Mesenchymal stem cell (in vitro differentiated cells and primary cell): ENCODE results near the gene CIAO2A.
"Not testable (repeated sequence)": the region's sequence is repeated elsewhere in the genome, so short reads cannot be mapped to it uniquely, and the experiment has no call there.

Source experiments
- DNase-seq: peaks from one replicate; pipeline ENCODE4 v3.0.0-alpha.2; 2013
- H2AFZ ChIP-seq: one replicate; pipeline ENCODE4 v1.6.1; 2013; ENCODE audit warnings: low read depth, mild to moderate bottlenecking, control low read depth, inconsistent platforms, low read length, moderate library complexity
- H2AK5ac ChIP-seq: 2 replicates; pipeline ENCODE4 v1.6.1; 2013; ENCODE audit warnings: low read length, moderate library complexity, mild to moderate bottlenecking, inconsistent platforms; ENCODE audit not compliant: severe bottlenecking
- H2BK120ac ChIP-seq: one replicate; pipeline ENCODE4 v1.6.1; 2013; ENCODE audit warnings: low read depth, mild to moderate bottlenecking, inconsistent platforms, low read length, moderate library complexity
- H2BK12ac ChIP-seq, 2 experiments: one replicate each; pipeline ENCODE4 v1.6.1; 2013; ENCODE audit warnings: inconsistent platforms in 2 of 2, low read length in 2 of 2, mild to moderate bottlenecking in 2 of 2, moderate library complexity in 2 of 2, control low read depth in 1 of 2
- H2BK15ac ChIP-seq: one replicate; pipeline ENCODE4 v1.6.1; 2013; ENCODE audit warnings: mild to moderate bottlenecking, low read depth, inconsistent platforms; ENCODE audit not compliant: poor library complexity, severe bottlenecking
- H2BK5ac ChIP-seq: 2 replicates; pipeline ENCODE4 v1.6.1; 2013; ENCODE audit warnings: low read depth, mild to moderate bottlenecking, low read length, control low read depth, inconsistent platforms; ENCODE audit not compliant: poor library complexity, severe bottlenecking
- H3K14ac ChIP-seq, 2 experiments: one replicate each; pipeline ENCODE4 v1.6.1; 2013; ENCODE audit warnings: inconsistent platforms in 2 of 2, low read length in 2 of 2, control low read depth in 1 of 2, mild to moderate bottlenecking in 1 of 2, moderate library complexity in 1 of 2
- H3K18ac ChIP-seq, 2 experiments: one replicate each; pipeline ENCODE4 v1.6.1; 2013; ENCODE audit warnings: inconsistent platforms in 2 of 2, low read length in 2 of 2, control low read depth in 1 of 2, low read depth in 1 of 2, mild to moderate bottlenecking in 1 of 2
- H3K23ac ChIP-seq, 2 experiments: one replicate each; pipeline ENCODE4 v1.6.1; 2013; ENCODE audit warnings: inconsistent platforms in 2 of 2, low read length in 2 of 2, mild to moderate bottlenecking in 2 of 2, moderate library complexity in 2 of 2, control low read depth in 1 of 2
- H3K27ac ChIP-seq: 2 replicates; pipeline ENCODE4 v1.5.1; 2013; ENCODE audit warnings: mild to moderate bottlenecking, moderate library complexity, low read length, control low read depth, inconsistent platforms; ENCODE audit not compliant: poor library complexity, severe bottlenecking
- H3K27me3 ChIP-seq, 2 experiments: 2 replicates each; pipeline versions ENCODE4 v1.6.1 to v1.7.0; 2013; ENCODE audit warnings: low read length in 2 of 2, mild to moderate bottlenecking in 2 of 2, moderate library complexity in 2 of 2, control low read depth in 1 of 2, inconsistent platforms in 1 of 2; ENCODE audit not compliant: control insufficient read depth in 1 of 2, insufficient read depth in 1 of 2
- H3K36me3 ChIP-seq, 2 experiments: 2 replicates each; pipeline versions ENCODE4 v1.6.1 to v1.7.0; 2013; ENCODE audit warnings: low read length in 2 of 2, control low read depth in 1 of 2, inconsistent platforms in 1 of 2, low read depth in 1 of 2, mild to moderate bottlenecking in 1 of 2; ENCODE audit not compliant: insufficient read depth in 2 of 2, control insufficient read depth in 1 of 2
- H3K4ac ChIP-seq, 2 experiments: one replicate each; pipeline ENCODE4 v1.6.1; 2013; ENCODE audit warnings: inconsistent platforms in 2 of 2, low read length in 2 of 2, mild to moderate bottlenecking in 2 of 2, moderate library complexity in 2 of 2, control low read depth in 1 of 2, low read depth in 1 of 2
- H3K4me1 ChIP-seq: 2 replicates; pipeline ENCODE4 v1.6.1; 2013; ENCODE audit warnings: low read depth, low read length, control low read depth; ENCODE audit not compliant: control insufficient read depth, insufficient read depth
- H3K4me2 ChIP-seq: 2 replicates; pipeline ENCODE4 v1.6.1; 2013; ENCODE audit warnings: low read length, mild to moderate bottlenecking, inconsistent platforms; ENCODE audit not compliant: poor library complexity, severe bottlenecking
- H3K4me3 ChIP-seq, 2 experiments: 2 replicates each; pipeline versions ENCODE4 v1.5.1 to v1.7.0; 2013; ENCODE audit warnings: low read length in 2 of 2, mild to moderate bottlenecking in 2 of 2, control low read depth in 1 of 2, low read depth in 1 of 2; ENCODE audit not compliant: insufficient read depth in 1 of 2
- H3K79me1 ChIP-seq: replicated peaks from 2 replicates; pipeline ENCODE4 v1.6.1; 2013; ENCODE audit warnings: mild to moderate bottlenecking, control low read depth, low read length, inconsistent platforms; ENCODE audit not compliant: poor library complexity, severe bottlenecking
- H3K9ac ChIP-seq: 2 replicates; pipeline ENCODE4 v1.7.0; 2013; ENCODE audit warnings: mild to moderate bottlenecking, low read length, moderate library complexity
- H3K9me3 ChIP-seq: 2 replicates; pipeline ENCODE4 v1.7.0; 2013; ENCODE audit warnings: mild to moderate bottlenecking, low read length; ENCODE audit not compliant: control insufficient read depth
- H4K8ac ChIP-seq: one replicate; pipeline ENCODE4 v1.6.1; 2013; ENCODE audit warnings: inconsistent platforms, mild to moderate bottlenecking, low read length, moderate library complexity
- H4K91ac ChIP-seq: one replicate; pipeline ENCODE4 v1.6.1; 2013; ENCODE audit warnings: mild to moderate bottlenecking, low read length, inconsistent platforms
- WGBS: methylation state at CpG from one replicate; pipeline ENCODE4 v1.1.7; 2013; ENCODE audit warnings: mixed read lengths; 5-methylcytosine and 5-hydroxymethylcytosine counted together

The CIAO2A gene

GRCh38 chr15:64082757-64083156, 10.9 kb downstream of the CIAO2A start:
- H3K27me3 ChIP-seq = no peaks in the 10 kb centered on the region
- H3K27ac ChIP-seq = no peak overlapping the region
- no peak overlapping the region for H3K14ac ChIP-seq
- no peak overlapping the region for H3K4me2 ChIP-seq
- no peak overlapping the region for H2BK120ac ChIP-seq
- H3K79me1 ChIP-seq = peaks cover 20% of the 10 kb centered on the region
- WGBS = 91% methylated on average over 1 of the region's 3 CpGs
- no peak overlapping the region for H2AFZ ChIP-seq
- no peak overlapping the region for H3K4me3 ChIP-seq
- H3K23ac ChIP-seq = no peak overlapping the region
- no peak overlapping the region for H3K18ac ChIP-seq
- H2BK12ac ChIP-seq = no peak overlapping the region
- no peak overlapping the region for H2AK5ac ChIP-seq
- H2BK15ac ChIP-seq = no peak overlapping the region
- H3K36me3 ChIP-seq = peaks cover 23 to 52% of the 10 kb centered on the region in 2 experiments
- no peaks in the 10 kb centered on the region for H3K9me3 ChIP-seq
- no peak overlapping the region for H4K8ac ChIP-seq
- H3K9ac ChIP-seq = no peak overlapping the region
- no peak overlapping the region for H2BK5ac ChIP-seq
- no peaks in the 10 kb centered on the region for H3K4me1 ChIP-seq
- no peak for DNase-seq
- H3K4ac ChIP-seq = no peak overlapping the region
- H4K91ac ChIP-seq = no peak overlapping the region

GRCh38 chr15:64073496-64073895, 20.1 kb downstream of the CIAO2A start:
- not testable (repeated sequence) for H3K27me3 ChIP-seq, H3K79me1 ChIP-seq, H3K23ac ChIP-seq, H3K9ac ChIP-seq, H3K14ac ChIP-seq, H3K4ac ChIP-seq, H3K18ac ChIP-seq, H3K4me2 ChIP-seq, H3K9me3 ChIP-seq, H3K4me3 ChIP-seq, H4K91ac ChIP-seq, H2BK120ac ChIP-seq, H3K4me1 ChIP-seq, H4K8ac ChIP-seq, H2BK12ac ChIP-seq, DNase-seq, H2AK5ac ChIP-seq, H2BK15ac ChIP-seq, H2BK5ac ChIP-seq, H3K27ac ChIP-seq, H2AFZ ChIP-seq
- peaks cover 6 to 42% of the 10 kb centered on the region in 2 experiments for H3K36me3 ChIP-seq
- 94% methylated on average over 2 of the region's 2 CpGs for WGBS

DNA sequence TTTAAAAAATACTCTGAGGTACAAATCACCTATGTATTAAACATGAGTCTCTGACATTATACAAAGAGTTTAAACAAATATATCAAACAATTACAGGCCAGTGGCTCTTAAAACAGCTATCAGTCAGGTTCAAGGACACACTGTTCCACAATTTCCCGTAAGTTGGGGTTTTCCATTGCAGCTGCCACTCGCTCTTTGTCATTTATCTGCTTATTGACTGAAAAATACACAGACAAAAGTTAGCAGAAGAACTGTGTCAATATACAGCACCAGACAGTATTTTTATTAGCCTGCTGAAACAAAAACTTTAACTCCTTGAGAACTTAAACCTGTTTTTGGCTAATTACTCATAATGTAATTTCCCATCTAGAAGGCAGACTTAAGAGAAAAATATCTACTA, 20.8 kb downstream of the CIAO2A start:
- H4K8ac ChIP-seq = no peak overlapping the region
- H2BK120ac ChIP-seq = no peak overlapping the region
- no peak overlapping the region for H3K4me2 ChIP-seq
- H2BK5ac ChIP-seq = no peak overlapping the region
- peaks cover 6 to 41% of the 10 kb centered on the region in 2 experiments for H3K36me3 ChIP-seq
- H2BK15ac ChIP-seq = no peak overlapping the region
- no peaks in the 10 kb centered on the region for H3K27me3 ChIP-seq
- no peak overlapping the region for H3K23ac ChIP-seq
- 96% methylated on average over 2 of the region's 2 CpGs for WGBS
- H3K4me1 ChIP-seq = peaks cover 5% of the 10 kb centered on the region
- H2AFZ ChIP-seq = no peak overlapping the region
- DNase-seq = no peak
- H3K27ac ChIP-seq = no peak overlapping the region
- H3K79me1 ChIP-seq = peaks cover 9% of the 10 kb centered on the region
- no peak overlapping the region for H3K4ac ChIP-seq
- no peak overlapping the region for H2BK12ac ChIP-seq
- no peak overlapping the region for H4K91ac ChIP-seq
- no peak overlapping the region for H3K18ac ChIP-seq
- H2AK5ac ChIP-seq = no peak overlapping the region
- H3K4me3 ChIP-seq = no peak overlapping the region
- peak overlapping the region; percentile 78 for H3K9ac ChIP-seq
- H3K14ac ChIP-seq = no peak overlapping the region
- H3K9me3 ChIP-seq = no peaks in the 10 kb centered on the region

DNA sequence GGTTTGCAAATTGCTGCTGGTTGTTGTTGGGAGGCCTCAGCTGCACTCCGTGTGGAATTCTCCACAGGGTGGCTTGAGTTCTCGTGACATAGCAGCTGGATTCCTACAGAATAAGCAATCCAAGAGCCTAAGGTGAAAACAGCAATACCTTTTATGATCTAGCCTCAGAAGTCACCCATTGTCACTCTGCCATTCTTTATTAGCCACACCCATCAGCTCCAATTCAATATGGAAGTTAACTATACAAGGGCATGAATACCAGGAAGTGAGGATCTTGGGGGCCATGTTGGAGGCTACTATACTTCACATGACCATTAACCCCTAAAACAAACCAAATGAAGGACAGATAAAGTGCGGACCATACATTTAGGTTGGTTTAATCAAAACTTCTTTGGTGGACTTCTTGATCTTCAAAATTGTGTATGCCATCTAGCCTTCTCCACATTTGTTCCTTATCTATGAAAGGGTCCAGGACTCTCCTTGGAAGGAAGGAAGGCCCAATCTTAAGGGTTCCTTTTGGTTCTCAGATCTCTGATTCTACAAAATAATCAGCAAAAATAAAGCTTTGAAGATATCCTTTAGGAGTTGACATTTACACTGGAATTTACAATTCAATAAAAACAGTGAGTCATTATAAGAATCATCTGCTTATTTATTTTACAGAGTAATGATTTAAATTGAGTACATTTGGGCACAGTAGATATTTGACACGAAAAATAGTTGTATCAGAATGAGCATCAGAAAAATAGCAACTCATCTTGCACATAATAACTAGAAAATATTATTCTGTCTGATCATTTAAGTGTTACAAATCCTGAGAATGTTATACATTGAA, 21.5 kb downstream of the CIAO2A start:
- H3K9me3 ChIP-seq = no peaks in the 10 kb centered on the region
- no peak overlapping the region for H2BK12ac ChIP-seq
- H3K27me3 ChIP-seq = no peaks in the 10 kb centered on the region
- H3K4me3 ChIP-seq = peak overlapping the region in 1 of 2 experiments; percentile 3
- H2AFZ ChIP-seq = no peak overlapping the region
- H3K18ac ChIP-seq = peak overlapping the region; percentile 2 to 68
- H2BK5ac ChIP-seq = no peak overlapping the region
- H3K14ac ChIP-seq = peak overlapping the region in 1 of 2 experiments; percentile 83
- peak overlapping the region; percentile 78 for H3K9ac ChIP-seq
- no peak overlapping the region for H2BK120ac ChIP-seq
- WGBS = 97% methylated on average over 3 of the region's 4 CpGs
- H3K4me2 ChIP-seq = no peak overlapping the region
- H4K8ac ChIP-seq = no peak overlapping the region
- H2BK15ac ChIP-seq = no peak overlapping the region
- H2AK5ac ChIP-seq = no peak overlapping the region
- H3K23ac ChIP-seq = no peak overlapping the region
- H3K4ac ChIP-seq = peak overlapping the region in 1 of 2 experiments; percentile 74
- peaks cover 6 to 34% of the 10 kb centered on the region in 2 experiments for H3K36me3 ChIP-seq
- no peak overlapping the region for H4K91ac ChIP-seq
- peaks cover 6% of the 10 kb centered on the region for H3K4me1 ChIP-seq
- DNase-seq = no peak
- peaks cover 7% of the 10 kb centered on the region for H3K79me1 ChIP-seq
- H3K27ac ChIP-seq = peak overlapping the region; percentile 56
